ENCODE data around the gene PNPT1. TPM values are rescaled to one million over a fixed set of nuclear protein-coding genes. Genes with fewer than 3 reads are reported as not detected.
A peak's percentile ranks its signal among the peaks of the same experiment; 100 is the strongest.

PNPT1 gene
- total and polyA plus RNA-seq, 9 of the 15 experiments (the other 6 are each of a cell fraction or from before 2014, with no cell fraction given), result 46.5 to 104 (median 62.7) TPM

DNA sequence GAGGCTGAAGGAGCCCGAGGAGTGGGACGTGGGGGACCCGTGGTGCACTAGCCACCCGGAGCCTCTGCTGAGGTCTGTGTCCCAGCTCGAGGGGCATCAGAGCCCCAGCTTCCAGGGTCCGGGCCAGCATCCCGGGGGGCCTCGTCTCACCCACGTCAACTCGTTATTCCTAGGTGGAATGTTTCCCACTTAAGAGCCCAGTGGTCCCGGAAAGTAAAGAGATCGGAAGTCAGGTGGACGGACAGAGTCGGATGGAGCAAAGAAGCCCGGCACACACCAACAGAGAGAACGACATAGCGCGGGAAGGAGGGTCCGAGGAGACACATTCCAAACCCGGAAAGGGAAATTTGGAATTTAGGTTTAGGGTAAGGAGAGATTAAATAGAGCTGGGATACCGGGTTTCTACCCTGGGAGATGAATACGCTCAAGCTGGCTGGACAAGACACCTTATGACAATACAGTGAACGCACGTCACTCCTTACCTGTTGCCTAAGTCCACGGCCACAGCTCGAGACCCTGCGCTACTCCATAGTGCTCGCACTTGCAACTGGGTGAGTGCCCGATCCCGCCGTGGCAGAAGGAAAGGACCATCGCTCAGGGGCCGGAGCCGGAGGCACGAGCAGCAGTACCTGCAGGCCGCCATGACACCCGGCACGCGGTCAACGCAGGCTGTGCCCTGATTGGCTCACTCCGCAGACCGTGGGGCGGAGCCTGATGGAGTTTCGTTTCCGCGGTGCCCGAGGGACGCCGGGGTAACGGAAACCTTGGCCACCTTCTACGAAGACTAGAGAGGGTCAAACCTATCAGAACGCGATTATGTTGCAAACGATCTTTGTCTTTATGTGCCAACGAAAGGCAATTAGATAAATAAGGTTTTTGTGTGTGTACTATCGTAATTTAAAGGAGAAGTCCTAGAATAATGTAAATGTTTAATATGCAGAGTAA, at the start of gene PNPT1 (continued):
- TF ChIP-seq NEUROD1 (IDR thresholded peaks at IDR 0.05; ENCODE audit: borderline replicate concordance, low read depth, low read length, partially characterized antibody) (peak; percentile 80), TBL1XR1 (IDR thresholded peaks at IDR 0.05; ENCODE audit: low read length in 2 of 2) (peak in 1 of 2 experiments; percentile 20; a peak in 1 of 4 replicates), STAG1 (CRISPR knock-in tag; IDR thresholded peaks at IDR 0.05; ENCODE audit: borderline replicate concordance) (no peak), ZFP36 (IDR thresholded peaks at IDR 0.05; ENCODE audit: low read depth, low read length, partially characterized antibody) (no peak), ZNF445 (CRISPR knock-in tag; IDR thresholded peaks at IDR 0.05; ENCODE audit: low read depth) (no peak), ZNF134 (CRISPR knock-in tag; conservative IDR thresholded peaks at IDR 0.05) (no peak), ESRRA (IDR thresholded peaks at IDR 0.05; ENCODE audit: borderline replicate concordance, low read depth) (peak; percentile 61; the same call in 1 of the 2 replicates), NCOR1 (IDR thresholded peaks at IDR 0.05) (peak; percentile 23; the same call in 1 of the 2 replicates), PHTF2 (CRISPR knock-in tag; IDR thresholded peaks at IDR 0.05) (no peak), TBP (optimal IDR thresholded peaks at IDR 0.05; ENCODE audit: low read depth, low read length) (peak; percentile 89), ZNF76 (CRISPR knock-in tag; IDR thresholded peaks at IDR 0.05; ENCODE audit: borderline replicate concordance) (no peak), HDAC3 (IDR thresholded peaks at IDR 0.05; ENCODE audit: borderline replicate concordance, partially characterized antibody) (no peak), PCBP1 (IDR thresholded peaks at IDR 0.05; ENCODE audit: low read depth, low read length, poor library complexity, severe bottlenecking) (no peak), PTRF (tag; IDR thresholded peaks at IDR 0.05) (no peak), ZNF449 (CRISPR knock-in tag; IDR thresholded peaks at IDR 0.05) (no peak), RBM15 (IDR thresholded peaks at IDR 0.05; ENCODE audit: insufficient read depth, low read length) (no peak)
- TF ChIP-seq, protein P1, sequence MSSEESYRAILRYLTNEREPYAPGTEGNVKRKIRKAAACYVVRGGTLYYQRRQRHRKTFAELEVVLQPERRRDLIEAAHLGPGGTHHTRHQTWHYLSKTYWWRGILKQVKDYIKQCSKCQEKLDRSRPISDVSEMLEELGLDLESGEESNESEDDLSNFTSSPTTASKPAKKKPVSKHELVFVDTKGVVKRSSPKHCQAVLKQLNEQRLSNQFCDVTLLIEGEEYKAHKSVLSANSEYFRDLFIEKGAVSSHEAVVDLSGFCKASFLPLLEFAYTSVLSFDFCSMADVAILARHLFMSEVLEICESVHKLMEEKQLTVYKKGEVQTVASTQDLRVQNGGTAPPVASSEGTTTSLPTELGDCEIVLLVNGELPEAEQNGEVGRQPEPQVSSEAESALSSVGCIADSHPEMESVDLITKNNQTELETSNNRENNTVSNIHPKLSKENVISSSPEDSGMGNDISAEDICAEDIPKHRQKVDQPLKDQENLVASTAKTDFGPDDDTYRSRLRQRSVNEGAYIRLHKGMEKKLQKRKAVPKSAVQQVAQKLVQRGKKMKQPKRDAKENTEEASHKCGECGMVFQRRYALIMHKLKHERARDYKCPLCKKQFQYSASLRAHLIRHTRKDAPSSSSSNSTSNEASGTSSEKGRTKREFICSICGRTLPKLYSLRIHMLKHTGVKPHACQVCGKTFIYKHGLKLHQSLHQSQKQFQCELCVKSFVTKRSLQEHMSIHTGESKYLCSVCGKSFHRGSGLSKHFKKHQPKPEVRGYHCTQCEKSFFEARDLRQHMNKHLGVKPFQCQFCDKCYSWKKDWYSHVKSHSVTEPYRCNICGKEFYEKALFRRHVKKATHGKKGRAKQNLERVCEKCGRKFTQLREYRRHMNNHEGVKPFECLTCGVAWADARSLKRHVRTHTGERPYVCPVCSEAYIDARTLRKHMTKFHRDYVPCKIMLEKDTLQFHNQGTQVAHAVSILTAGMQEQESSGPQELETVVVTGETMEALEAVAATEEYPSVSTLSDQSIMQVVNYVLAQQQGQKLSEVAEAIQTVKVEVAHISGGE (CRISPR knock-in tag; IDR thresholded peaks at IDR 0.05), result peak in 1 of 3 experiments; percentile 66; a peak in 2 of 6 replicates
- TF ChIP-seq, protein P2, sequence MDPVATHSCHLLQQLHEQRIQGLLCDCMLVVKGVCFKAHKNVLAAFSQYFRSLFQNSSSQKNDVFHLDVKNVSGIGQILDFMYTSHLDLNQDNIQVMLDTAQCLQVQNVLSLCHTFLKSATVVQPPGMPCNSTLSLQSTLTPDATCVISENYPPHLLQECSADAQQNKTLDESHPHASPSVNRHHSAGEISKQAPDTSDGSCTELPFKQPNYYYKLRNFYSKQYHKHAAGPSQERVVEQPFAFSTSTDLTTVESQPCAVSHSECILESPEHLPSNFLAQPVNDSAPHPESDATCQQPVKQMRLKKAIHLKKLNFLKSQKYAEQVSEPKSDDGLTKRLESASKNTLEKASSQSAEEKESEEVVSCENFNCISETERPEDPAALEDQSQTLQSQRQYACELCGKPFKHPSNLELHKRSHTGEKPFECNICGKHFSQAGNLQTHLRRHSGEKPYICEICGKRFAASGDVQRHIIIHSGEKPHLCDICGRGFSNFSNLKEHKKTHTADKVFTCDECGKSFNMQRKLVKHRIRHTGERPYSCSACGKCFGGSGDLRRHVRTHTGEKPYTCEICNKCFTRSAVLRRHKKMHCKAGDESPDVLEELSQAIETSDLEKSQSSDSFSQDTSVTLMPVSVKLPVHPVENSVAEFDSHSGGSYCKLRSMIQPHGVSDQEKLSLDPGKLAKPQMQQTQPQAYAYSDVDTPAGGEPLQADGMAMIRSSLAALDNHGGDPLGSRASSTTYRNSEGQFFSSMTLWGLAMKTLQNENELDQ (CRISPR knock-in tag; IDR thresholded peaks at IDR 0.05; ENCODE audit: borderline replicate concordance), result no peak

All from K562 (cell line).